Pancreas (tissue), 10 donors: ENCODE data around the gene TRIO. TPM values are rescaled to one million over a fixed set of nuclear protein-coding genes. Genes with fewer than 3 reads are reported as not detected.

ENCODE experiments used
- ATAC-seq, 4 donors: fragments of 200-7000 bp; cut with Tn5 transposase; one replicate each; pipeline versions ENCODE4 v1.8.0 to v1.9.1; 2020; ENCODE audit warnings: mild to moderate bottlenecking in 4 of 4, moderate library complexity in 4 of 4
- DNase-seq, 6 donors: peaks; one replicate each; pipeline ENCODE4 v3.0.0-alpha.2; 2020
- FAIRE-seq: peaks from 2 replicates; lab custom pipeline; 2012; peaks lifted over from hg19 to GRCh38; lab: Jason Lieb, UNC
- H3K27ac ChIP-seq, 4 donors: fragments of 200-600 bp; sonication (generic); 1 replicate in 3 of 4; 2 replicates in 1 of 4; pipeline versions ENCODE4 v1.5.0 to v1.8.0; 2020
- H3K27me3 ChIP-seq, 4 donors: fragments of 200-600 bp; one replicate each; pipeline ENCODE4 v1.8.0; 2021
- H3K36me3 ChIP-seq, 3 donors: fragments of 200-600 bp; sonication (generic) in 1 of 3; one replicate each; pipeline versions ENCODE4 v1.5.0 to v1.8.0; 2020 to 2021
- H3K4me1 ChIP-seq, 3 donors: fragments of 200-600 bp; one replicate each; pipeline ENCODE4 v1.8.0; 2021
- H3K4me3 ChIP-seq, 4 donors: fragments of 200-600 bp; sonication (generic) in 2 of 4; one replicate each; pipeline versions ENCODE4 v1.5.0 to v1.8.0; 2020 to 2021
- H3K9me3 ChIP-seq, 4 donors: fragments of 200-600 bp; one replicate each; pipeline ENCODE4 v1.8.0; 2021
- CTCF ChIP-seq, 4 donors: fragments of 200-600 bp; sonication (generic) in 3 of 4; IDR thresholded peaks; one replicate each; pipeline versions ENCODE4 v1.5.0 to v1.8.0; 2021; ENCODE audit warnings: antibody characterized with exemption in 4 of 4
- WGBS, 2 donors: extraction: QIAGEN DNeasy Blood & Tissue Kit; methylation state at CpG; one replicate each; pipeline ENCODE4 v1.1.7; 2013; 5-methylcytosine and 5-hydroxymethylcytosine counted together
- intact Hi-C, 3 donors: fragments of 100-400 bp; cut with DNase I; formaldehyde crosslinking; loops; one replicate each; pipeline versions ENCODE4 v1.11.1 to v1.14.2; 2022
- polyA plus RNA-seq, 2 donors: library from polyadenylated mRNA; stranded (reverse); fragments of 200-250 nt; gene quantifications; one replicate each; pipeline ENCODE4 v1.2.3, GENCODE V29; 2013
- total RNA-seq, 6 donors: library from RNA; stranded (reverse); fragmentation: NEBNext Ultra II Directional in 4 of 6; extraction: Animal tissue kit (Norgen Biotek cat#: 25700) in 4 of 6; gene quantifications; one replicate each; pipeline versions ENCODE4 v1.2.1 to v1.2.4, GENCODE V29; 2021 to 2023
- donor health status: healthy with polysubstance abuse.
- donor health status: DM: no; HTN: no; CAD: no; lungs with moderate emphysema.
- donor health status: DM: no; HTN: no; CAD: no.
- donor health status: control.
- donor health status: control.
- donor health status: Bipolar disorder and iron deficiency.
- donor health status: DM: yes; HTN: yes; CAD: no.
- donor health status: DM: no; HTN: no; CAD: no.
- donor health status: DM: no; HTN: no; CAD: no.
- donor health status: DM: yes; HTN: yes; CAD: no.

TRIO gene
- total and polyA plus RNA-seq, 8 donors: 27.3 to 82.5 (median 38.3) TPM

- peaks cover 0 to 4% (median 0%) of the 10 kb centered on the region in 3 donors for H3K36me3 ChIP-seq
- ATAC-seq: no peak
- no peak for FAIRE-seq
- no peak overlapping the region for H3K4me3 ChIP-seq
- DNase-seq: no peak
- H3K27me3 ChIP-seq: no peaks in the 10 kb centered on the region
- TF ChIP-seq CTCF (IDR thresholded peaks at IDR 0.05): no peak
- 79 to 82% methylated on average over 7 of the region's 7 CpGs for WGBS, 2 donors
- H3K27ac ChIP-seq: no peak overlapping the region
- intact Hi-C loops: no loop called here
- no peaks in the 10 kb centered on the region for H3K9me3 ChIP-seq
- no peaks in the 10 kb centered on the region for H3K4me1 ChIP-seq
Observed at GRCh38 chr5:14420101-14420811, 277.1 kb downstream of the TRIO start.

- no peaks in the 10 kb centered on the region for H3K27me3 ChIP-seq
- H3K36me3 ChIP-seq: peaks cover 0 to 4% (median 0%) of the 10 kb centered on the region in 3 donors
- FAIRE-seq (no peak), DNase-seq (no peak), ATAC-seq (no peak)
- TF ChIP-seq CTCF (IDR thresholded peaks at IDR 0.05): no peak
- no peak overlapping the region for H3K27ac ChIP-seq
- H3K4me3 ChIP-seq: no peak overlapping the region
- no peaks in the 10 kb centered on the region for H3K9me3 ChIP-seq
- no peaks in the 10 kb centered on the region for H3K4me1 ChIP-seq
- WGBS, 2 donors: 84 to 92% methylated on average over 8 of the region's 8 CpGs
- intact Hi-C loops: no loop called here
Observed at GRCh38 chr5:14421851-14422250, 278.7 kb downstream of the TRIO start.

- intact Hi-C loops: no loop called here
- H3K27me3 ChIP-seq: no peaks in the 10 kb centered on the region
- ATAC-seq (no peak), FAIRE-seq (no peak), DNase-seq (no peak)
- no peak for TF ChIP-seq CTCF (IDR thresholded peaks at IDR 0.05)
- H3K36me3 ChIP-seq: peaks cover 0 to 4% (median 0%) of the 10 kb centered on the region in 3 donors
- H3K9me3 ChIP-seq: no peaks in the 10 kb centered on the region
- peaks cover 0 to 6% (median 2%) of the 10 kb centered on the region in 3 donors for H3K4me1 ChIP-seq
- WGBS, 2 donors: 87 to 88% methylated on average over 7 of the region's 7 CpGs
- no peak overlapping the region for H3K27ac ChIP-seq
- no peak overlapping the region for H3K4me3 ChIP-seq
Observed at GRCh38 chr5:14424011-14424685, 281.0 kb downstream of the TRIO start.

GRCh38 chr5:14425559-14425958, 282.4 kb downstream of the TRIO start:
- Histone ChIP-seq H3K4me3 (no peak overlapping the region), H3K36me3 (peaks cover 0 to 4% (median 0%) of the 10 kb centered on the region in 3 donors), H3K9me3 (no peaks in the 10 kb centered on the region), H3K27ac (no peak overlapping the region), H3K27me3 (no peaks in the 10 kb centered on the region), H3K4me1 (peaks cover 6 to 15% (median 11%) of the 10 kb centered on the region in 3 donors)
- FAIRE-seq (no peak), DNase-seq (no peak), ATAC-seq (no peak)
- no peak for TF ChIP-seq CTCF (IDR thresholded peaks at IDR 0.05)
- intact Hi-C loops: no loop called here
- 96% methylated on average over 7 of the region's 7 CpGs for WGBS, 2 donors

GRCh38 chr5:14426521-14426920, 283.4 kb downstream of the TRIO start:
- no peak overlapping the region for H3K4me3 ChIP-seq
- no peak for ATAC-seq
- H3K4me1 ChIP-seq: peaks cover 6 to 15% (median 11%) of the 10 kb centered on the region in 3 donors
- FAIRE-seq: no peak
- H3K9me3 ChIP-seq: no peaks in the 10 kb centered on the region
- WGBS, 2 donors: 95 to 96% methylated on average over 10 of the region's 10 CpGs
- TF ChIP-seq CTCF (IDR thresholded peaks at IDR 0.05): no peak
- intact Hi-C loops: no loop called here
- no peaks in the 10 kb centered on the region for H3K27me3 ChIP-seq
- peaks cover 0 to 4% (median 0%) of the 10 kb centered on the region in 3 donors for H3K36me3 ChIP-seq
- no peak overlapping the region for H3K27ac ChIP-seq
- DNase-seq: no peak
